Breast epithelium (tissue), 3 donors: ENCODE results near the gene AHNAK.
A peak's percentile ranks its signal among the peaks of the same experiment; 100 is the strongest.

Experiments used
- POLR2A ChIP-seq: fragments of 450-650 bp; IDR thresholded peaks from one replicate; pipeline ENCODE4 v1.6.1; 2016; ENCODE audit warnings: antibody characterized with exemption, mild to moderate bottlenecking, moderate library complexity
- POLR2AphosphoS5 ChIP-seq, 3 donors: sonication (generic); formaldehyde crosslinking; IDR thresholded peaks; one replicate each; pipeline ENCODE4 v1.6.1; 2017; ENCODE audit warnings: antibody characterized with exemption in 3 of 3
- TF ChIP-seq, protein P1 (sequence below), 3 donors: fragments of 450-650 bp; IDR thresholded peaks; one replicate each; pipeline ENCODE4 v1.5.1; 2016 to 2017; ENCODE audit warnings: antibody characterized with exemption in 3 of 3, mild to moderate bottlenecking in 3 of 3, moderate library complexity in 3 of 3

DNA sequence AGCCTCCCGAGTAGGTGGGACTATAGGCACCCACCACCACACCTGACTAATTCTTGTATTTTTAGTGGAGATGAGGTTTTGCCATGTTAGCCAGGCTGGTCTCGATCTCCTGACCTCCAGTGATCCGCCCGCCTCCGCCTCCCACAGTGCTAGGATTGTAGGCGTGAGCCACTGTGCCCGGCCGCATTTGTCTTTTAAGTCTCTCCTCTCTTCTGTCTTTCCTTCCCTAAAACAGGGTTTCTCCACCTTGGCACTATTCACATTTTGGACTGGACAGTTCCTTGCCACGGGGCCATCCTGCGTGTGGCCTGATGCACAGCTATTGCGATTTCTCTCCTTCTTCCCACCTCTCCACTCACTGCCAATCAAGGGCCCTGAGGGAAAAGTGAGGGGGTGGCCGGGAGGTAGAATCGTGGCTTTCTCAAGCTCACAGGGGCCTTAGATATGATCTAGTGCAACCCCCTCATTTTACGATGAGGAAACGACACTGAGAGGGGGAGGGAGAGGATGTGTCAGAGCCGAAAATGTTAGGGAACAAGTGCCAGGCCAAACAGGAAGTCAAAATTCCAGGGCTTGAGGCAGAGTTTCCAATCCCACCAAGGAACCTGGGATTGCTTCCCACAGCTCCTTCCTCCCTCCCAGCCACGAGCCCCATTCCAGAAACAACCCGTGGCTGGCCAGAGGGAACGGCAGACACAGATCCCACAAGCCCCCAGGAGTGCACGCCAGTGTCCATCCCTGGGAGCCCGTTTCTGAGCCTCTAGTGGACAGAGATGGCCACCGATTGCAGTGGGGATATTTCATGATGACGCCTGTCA is 106.6 kb downstream of the AHNAK start:
- TF ChIP-seq, protein P1, sequence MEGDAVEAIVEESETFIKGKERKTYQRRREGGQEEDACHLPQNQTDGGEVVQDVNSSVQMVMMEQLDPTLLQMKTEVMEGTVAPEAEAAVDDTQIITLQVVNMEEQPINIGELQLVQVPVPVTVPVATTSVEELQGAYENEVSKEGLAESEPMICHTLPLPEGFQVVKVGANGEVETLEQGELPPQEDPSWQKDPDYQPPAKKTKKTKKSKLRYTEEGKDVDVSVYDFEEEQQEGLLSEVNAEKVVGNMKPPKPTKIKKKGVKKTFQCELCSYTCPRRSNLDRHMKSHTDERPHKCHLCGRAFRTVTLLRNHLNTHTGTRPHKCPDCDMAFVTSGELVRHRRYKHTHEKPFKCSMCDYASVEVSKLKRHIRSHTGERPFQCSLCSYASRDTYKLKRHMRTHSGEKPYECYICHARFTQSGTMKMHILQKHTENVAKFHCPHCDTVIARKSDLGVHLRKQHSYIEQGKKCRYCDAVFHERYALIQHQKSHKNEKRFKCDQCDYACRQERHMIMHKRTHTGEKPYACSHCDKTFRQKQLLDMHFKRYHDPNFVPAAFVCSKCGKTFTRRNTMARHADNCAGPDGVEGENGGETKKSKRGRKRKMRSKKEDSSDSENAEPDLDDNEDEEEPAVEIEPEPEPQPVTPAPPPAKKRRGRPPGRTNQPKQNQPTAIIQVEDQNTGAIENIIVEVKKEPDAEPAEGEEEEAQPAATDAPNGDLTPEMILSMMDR (IDR thresholded peaks at IDR 0.05) = no peak
- TF ChIP-seq POLR2A = no peak
- peak; percentile 12 to 35 (median 25) for TF ChIP-seq POLR2AphosphoS5 (IDR thresholded peaks at IDR 0.05)
